Natural killer cell (primary cell): ENCODE data around the gene VMP1. TPM values are rescaled to one million over a fixed set of nuclear protein-coding genes. Genes with fewer than 3 reads are reported as not detected.

Source experiments
- ATAC-seq, 3 donors: fragments of 150-1000 bp in 2 of 3; fragments of 200-7000 bp in 1 of 3; cut with Tn5 transposase; 1 replicate in 1 of 3; 2 replicates in 2 of 3; pipeline ENCODE4 v1.10.0; 2021; ENCODE audit warnings: mild to moderate bottlenecking in 2 of 3, moderate library complexity in 2 of 3
- DNase-seq, 2 donors: peaks; one replicate each; pipeline versions ENCODE4 v3.0.0 to v3.0.0-alpha.2; 2013 to 2021; ENCODE audit warnings: mixed read lengths in 1 of 2
- H3K27ac ChIP-seq: one replicate; pipeline ENCODE4 v1.5.1; 2013; ENCODE audit warnings: mild to moderate bottlenecking, low read length
- H3K27me3 ChIP-seq: one replicate; pipeline ENCODE4 v1.6.1; 2013; ENCODE audit warnings: low read length; ENCODE audit not compliant: control insufficient read depth, insufficient read depth
- H3K36me3 ChIP-seq: one replicate; pipeline ENCODE4 v1.6.1; 2013; ENCODE audit warnings: low read length; ENCODE audit not compliant: control insufficient read depth, insufficient read depth
- H3K4me1 ChIP-seq: one replicate; pipeline ENCODE4 v1.6.1; 2013; ENCODE audit warnings: low read length; ENCODE audit not compliant: control insufficient read depth, insufficient read depth
- H3K4me3 ChIP-seq: one replicate; pipeline ENCODE4 v1.5.1; 2013; ENCODE audit warnings: low read length
- H3K9me3 ChIP-seq: one replicate; pipeline ENCODE4 v1.6.1; 2013; ENCODE audit warnings: low read length; ENCODE audit not compliant: control insufficient read depth, insufficient read depth
- H3K27ac Mint-ChIP-seq, 2 donors: one replicate each; pipeline ENCODE4 v1.8.0; 2022; ENCODE audit warnings: mild to moderate bottlenecking in 2 of 2, mixed read lengths in 2 of 2, moderate library complexity in 1 of 2
- H3K27me3 Mint-ChIP-seq, 2 donors: one replicate each; pipeline ENCODE4 v1.8.0; 2022; ENCODE audit warnings: low read depth in 2 of 2, mixed read lengths in 2 of 2
- H3K36me3 Mint-ChIP-seq: one replicate; pipeline ENCODE4 v1.8.0; 2022; ENCODE audit warnings: mixed read lengths
- H3K4me1 Mint-ChIP-seq, 2 donors: one replicate each; pipeline ENCODE4 v1.8.0; 2022; ENCODE audit warnings: mixed read lengths in 2 of 2
- H3K4me3 Mint-ChIP-seq: one replicate; pipeline ENCODE4 v1.8.0; 2022; ENCODE audit warnings: mild to moderate bottlenecking, moderate library complexity, mixed read lengths
- H3K9me3 Mint-ChIP-seq, 2 donors: one replicate each; pipeline ENCODE4 v1.8.0; 2022; ENCODE audit warnings: mixed read lengths in 2 of 2
- CTCF ChIP-seq: fragments of 200-600 bp; IDR thresholded peaks from one replicate; pipeline ENCODE4 v1.8.0; 2022; ENCODE audit warnings: antibody characterized with exemption
- WGBS: methylation state at CpG from one replicate; pipeline ENCODE4 v1.1.7; 2013; ENCODE audit warnings: missing lambda C conversion rate; ENCODE audit not compliant: insufficient coverage; 5-methylcytosine and 5-hydroxymethylcytosine counted together
- intact Hi-C: fragments of 100-400 bp; cut with micrococcal nuclease; formaldehyde crosslinking; loops from one replicate; pipeline ENCODE4 v1.14.2; 2022
- total RNA-seq, 4 donors: library from RNA; stranded (reverse); fragments of 120-200 nt in 1 of 4; gene quantifications; one replicate each; pipeline versions ENCODE4 v1.2.3 to v1.2.4, GENCODE V29; 2013 to 2022

VMP1 gene
- total RNA-seq, 3 donors from 2014 or later (not counting 1 experiment from before 2014, with no cell fraction given), result 136 to 175 (median 162) TPM

- Mint-ChIP-seq H3K9me3 (no peaks in the 10 kb centered on the region), H3K36me3 (no peaks in the 10 kb centered on the region), H3K27ac (peak overlapping the region in 1 of 2 donors; percentile 44), H3K4me1 (peaks cover 40 to 48% of the 10 kb centered on the region in 2 donors), H3K27me3 (no peaks in the 10 kb centered on the region), H3K4me3 (peak overlapping the region; percentile 29)
- DNase-seq (no peak), ATAC-seq (no peak)
- H3K4me1 ChIP-seq, result peaks cover 24% of the 10 kb centered on the region
- H3K4me3 ChIP-seq, result no peak overlapping the region
- H3K36me3 ChIP-seq, result peaks cover 6% of the 10 kb centered on the region
- no peaks in the 10 kb centered on the region for H3K9me3 ChIP-seq
- H3K27me3 ChIP-seq, result no peaks in the 10 kb centered on the region
- TF ChIP-seq CTCF, result no peak
- intact Hi-C loops, result no loop called here
- no CpG with 5 or more reads among the region's 2 CpGs for WGBS
- no peak overlapping the region for H3K27ac ChIP-seq
These were observed 183.3 kb downstream of the VMP1 start for GRCh38 chr17:59890720-59891119.

Other genes with a start within 250 kb of the VMP1 start
- gene DHX40, start 142.0 kb upstream of the VMP1 start, total RNA-seq, result 10 to 100 TPM; 43.0 to 47.4 (median 46.6) TPM
- gene CLTC, start 87.8 kb upstream of the VMP1 start, total RNA-seq, result 100 to 1,000 TPM; 116 to 127 (median 117) TPM
- gene PTRH2, start 224 bp upstream of the VMP1 start, total RNA-seq, result 10 to 100 TPM in 1 of 3 donors, 1 to 10 TPM in 2; 5.9 to 10.5 (median 6.6) TPM
- 1 to 10 TPM; 8.4 to 9.0 (median 8.4) TPM for gene TUBD1, start 185.3 kb downstream of the VMP1 start, total RNA-seq
- 10 to 100 TPM; 70.6 to 85.0 (median 78.2) TPM for gene RPS6KB1, start 185.5 kb downstream of the VMP1 start, total RNA-seq